Measurements from ENCODE around the gene SRGAP3. TPM values are rescaled to one million over a fixed set of nuclear protein-coding genes. Genes with fewer than 3 reads are reported as not detected.

SRGAP3 gene
- total RNA-seq, 4 donors from 2014 or later = 2.4 to 35.5 (median 8.2) TPM

DNA sequence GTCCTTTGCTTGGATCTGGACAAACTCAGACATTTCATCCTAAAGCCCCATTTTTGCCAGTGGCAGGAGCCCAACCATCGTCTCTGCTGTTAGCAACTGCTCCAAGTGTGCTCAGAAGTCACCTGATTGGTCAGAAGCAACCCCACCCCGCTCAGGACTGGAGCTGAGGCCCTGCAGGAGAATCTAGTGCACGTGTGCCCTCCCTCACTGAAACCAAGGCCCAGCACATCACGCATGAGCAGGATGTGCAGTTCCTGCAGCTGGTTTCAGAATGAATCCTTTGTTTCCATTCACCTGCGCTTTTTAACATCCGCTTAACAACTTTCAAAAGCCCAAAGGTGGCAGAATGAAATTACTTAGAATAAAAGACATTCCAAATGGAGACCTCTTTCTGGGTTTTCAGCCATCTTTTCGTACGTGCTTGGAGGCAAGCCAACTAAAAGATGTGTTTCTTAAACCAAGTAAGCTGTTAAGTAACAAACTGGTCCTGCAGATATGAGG, 81.2 kb downstream of the SRGAP3 start:
- Histone ChIP-seq H3K36me3 (no peaks in the 10 kb centered on the region), H3K27me3 (no peaks in the 10 kb centered on the region), H3K27ac (no peak overlapping the region), H3K9me3 (no peaks in the 10 kb centered on the region), H3K4me3 (no peak overlapping the region), H3K4me1 (no peaks in the 10 kb centered on the region)
- intact Hi-C loops (cut with DNase I; ENCODE audit: low total_unique reads) = no loop called here
- TF ChIP-seq POLR2A (IDR thresholded peaks at IDR 0.05) = no peak
- TF ChIP-seq CTCF (IDR thresholded peaks at IDR 0.05) = no peak
- no peak for DNase-seq

DNA sequence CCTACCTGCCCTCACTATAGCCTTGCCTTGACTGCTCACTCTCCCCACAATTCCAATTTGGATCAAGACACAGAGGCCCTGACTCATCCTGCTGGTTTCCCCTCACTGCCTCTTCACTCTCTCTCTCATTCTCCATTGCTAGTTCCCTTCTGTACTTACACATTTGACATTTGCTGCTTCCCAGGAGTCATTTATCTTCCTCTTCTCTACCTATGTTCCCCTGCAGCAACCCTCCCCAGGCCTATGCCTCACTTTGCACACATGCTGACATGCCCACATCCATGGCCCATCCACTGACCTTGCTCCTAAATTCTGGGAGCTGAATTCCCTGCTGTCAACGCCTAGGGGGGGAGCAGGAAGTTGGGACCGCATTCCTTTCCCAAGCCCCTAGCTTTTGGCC, 82.2 kb downstream of the SRGAP3 start:
- Histone ChIP-seq H3K9me3 (no peaks in the 10 kb centered on the region), H3K4me3 (no peak overlapping the region), H3K27me3 (no peaks in the 10 kb centered on the region), H3K4me1 (no peaks in the 10 kb centered on the region), H3K27ac (no peak overlapping the region), H3K36me3 (no peaks in the 10 kb centered on the region)
- no peak for TF ChIP-seq CTCF (IDR thresholded peaks at IDR 0.05)
- TF ChIP-seq POLR2A (IDR thresholded peaks at IDR 0.05) = no peak
- DNase-seq = no peak
- intact Hi-C loops (cut with DNase I; ENCODE audit: low total_unique reads) = no loop called here

- no peaks in the 10 kb centered on the region for H3K9me3 ChIP-seq
- no peak for DNase-seq
- TF ChIP-seq POLR2A (IDR thresholded peaks at IDR 0.05) = no peak
- no peak for TF ChIP-seq CTCF (IDR thresholded peaks at IDR 0.05)
Measured at GRCh38 chr3:9165421-9165820, 84.0 kb downstream of the SRGAP3 start.

DNA sequence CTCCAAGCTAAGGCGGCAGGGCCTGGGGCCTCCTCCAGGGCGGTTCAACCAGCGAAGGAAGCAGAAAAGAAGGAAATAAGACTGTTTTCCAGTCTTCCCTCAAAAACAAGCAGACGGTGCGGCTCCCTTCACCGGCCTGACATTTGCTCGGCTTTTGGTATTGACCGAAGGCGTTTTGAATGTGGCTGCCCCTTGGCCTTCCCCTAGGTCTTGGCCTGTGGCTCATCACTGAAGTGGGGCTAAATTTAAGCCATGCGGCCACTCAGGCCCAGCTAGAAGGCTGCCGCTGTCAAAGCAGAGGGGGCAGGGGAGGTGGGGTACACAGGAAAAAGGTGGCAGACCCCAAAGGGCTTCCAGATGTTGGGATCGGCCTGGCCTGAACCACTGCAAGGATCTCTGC, 86.2 kb downstream of the SRGAP3 start:
- H3K4me1 ChIP-seq = no peaks in the 10 kb centered on the region
- DNase-seq = no peak
- H3K27ac ChIP-seq = no peak overlapping the region
- TF ChIP-seq CTCF (IDR thresholded peaks at IDR 0.05) = no peak
- no peak for TF ChIP-seq POLR2A (IDR thresholded peaks at IDR 0.05)
- no peak overlapping the region for H3K4me3 ChIP-seq
- H3K36me3 ChIP-seq = no peaks in the 10 kb centered on the region
- intact Hi-C loops (cut with DNase I; ENCODE audit: low total_unique reads) = no loop called here
- H3K27me3 ChIP-seq = no peaks in the 10 kb centered on the region
- no peaks in the 10 kb centered on the region for H3K9me3 ChIP-seq

More at GRCh38 chr3:9165421-9165820, 84.0 kb downstream of the SRGAP3 start:
- no peak overlapping the region for H3K27ac ChIP-seq
- H3K36me3 ChIP-seq = no peaks in the 10 kb centered on the region
- no peaks in the 10 kb centered on the region for H3K27me3 ChIP-seq
- intact Hi-C loops (cut with DNase I; ENCODE audit: low total_unique reads) = no loop called here
- no peak overlapping the region for H3K4me3 ChIP-seq
- H3K4me1 ChIP-seq = no peaks in the 10 kb centered on the region

- no peak for DNase-seq
- H3K27me3 ChIP-seq = no peaks in the 10 kb centered on the region
- intact Hi-C loops (cut with DNase I; ENCODE audit: low total_unique reads) = no loop called here
- no peaks in the 10 kb centered on the region for H3K4me1 ChIP-seq
- H3K36me3 ChIP-seq = no peaks in the 10 kb centered on the region
- H3K9me3 ChIP-seq = no peaks in the 10 kb centered on the region
- TF ChIP-seq CTCF (IDR thresholded peaks at IDR 0.05) = no peak
- no peak for TF ChIP-seq POLR2A (IDR thresholded peaks at IDR 0.05)
- H3K27ac ChIP-seq = no peak overlapping the region
- no peak overlapping the region for H3K4me3 ChIP-seq
Measured at GRCh38 chr3:9161811-9162210, 87.6 kb downstream of the SRGAP3 start.

Measured in uterus (tissue), 4 donors.